GM18867 (cell line): ENCODE results near the gene THUMPD2.

Experiments
- ATAC-seq: cut with Tn5 transposase; IDR thresholded peaks from one replicate; pipeline ENCODE4 v1.9.1; 2021; ENCODE audit warnings: mild to moderate bottlenecking, moderate library complexity; ENCODE audit not compliant: unreplicated experiment

THUMPD2 gene

DNA sequence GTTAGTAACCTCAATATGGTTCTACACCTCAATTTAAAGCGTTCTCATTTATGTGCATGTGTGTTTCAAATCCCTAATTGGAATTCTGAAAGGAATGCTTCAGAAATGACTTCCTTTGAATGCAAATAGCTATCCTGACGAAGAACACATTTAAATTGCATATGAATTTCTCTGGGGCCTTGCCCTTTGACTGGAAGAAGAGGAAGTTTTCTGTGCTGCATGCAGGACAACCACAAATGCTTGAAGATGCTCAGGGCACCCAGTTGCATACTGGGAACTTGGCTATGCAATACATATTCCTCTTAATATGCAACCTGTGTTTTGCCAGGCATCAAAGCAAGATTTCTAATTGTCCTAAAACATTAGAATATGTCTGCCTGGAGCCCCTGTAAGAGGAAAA is 58.1 kb downstream of the THUMPD2 start:
- no peak for ATAC-seq

GRCh38 chr2:39719317-39719716 is 59.7 kb downstream of the THUMPD2 start:
- ATAC-seq, result no peak

GRCh38 chr2:39718483-39718882 is 60.6 kb downstream of the THUMPD2 start:
- ATAC-seq, result no peak

DNA sequence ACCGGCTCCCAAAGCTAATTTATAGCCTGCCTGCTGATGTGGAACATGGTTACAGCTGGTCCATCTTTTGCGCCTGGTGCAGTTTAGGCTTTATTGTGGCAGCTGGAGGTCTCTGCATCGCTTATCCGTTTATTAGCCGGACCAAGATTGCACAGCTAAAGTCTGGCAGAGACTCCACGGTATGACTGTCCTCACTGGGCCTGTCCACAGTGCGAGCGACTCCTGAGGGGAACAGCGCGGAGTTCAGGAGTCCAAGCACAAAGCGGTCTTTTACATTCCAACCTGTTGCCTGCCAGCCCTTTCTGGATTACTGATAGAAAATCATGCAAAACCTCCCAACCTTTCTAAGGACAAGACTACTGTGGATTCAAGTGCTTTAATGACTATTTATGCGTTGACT is 62.0 kb downstream of the THUMPD2 start:
- no peak for ATAC-seq

DNA sequence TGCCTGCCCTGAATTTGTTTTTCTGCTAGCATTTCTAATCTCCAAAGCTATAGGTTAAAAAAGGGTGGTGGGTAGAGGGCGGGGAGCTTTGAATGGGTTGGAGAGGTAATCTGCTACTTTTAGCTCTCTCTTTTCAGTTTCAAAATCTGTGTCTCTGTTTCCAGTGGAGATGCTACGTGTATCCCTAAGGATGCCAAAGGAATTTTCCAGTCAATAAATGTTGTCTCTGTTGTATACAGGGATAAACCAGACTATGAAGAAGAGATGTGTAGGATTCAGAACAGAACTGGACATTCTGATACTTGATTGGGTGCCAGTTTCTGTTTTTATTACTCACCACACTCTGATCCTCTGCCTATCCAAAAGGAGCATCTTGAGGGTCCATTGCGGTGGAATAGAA is 63.2 kb downstream of the THUMPD2 start:
- no peak for ATAC-seq

GRCh38 chr2:39715095-39715494 is 64.0 kb downstream of the THUMPD2 start:
- ATAC-seq, result no peak

DNA sequence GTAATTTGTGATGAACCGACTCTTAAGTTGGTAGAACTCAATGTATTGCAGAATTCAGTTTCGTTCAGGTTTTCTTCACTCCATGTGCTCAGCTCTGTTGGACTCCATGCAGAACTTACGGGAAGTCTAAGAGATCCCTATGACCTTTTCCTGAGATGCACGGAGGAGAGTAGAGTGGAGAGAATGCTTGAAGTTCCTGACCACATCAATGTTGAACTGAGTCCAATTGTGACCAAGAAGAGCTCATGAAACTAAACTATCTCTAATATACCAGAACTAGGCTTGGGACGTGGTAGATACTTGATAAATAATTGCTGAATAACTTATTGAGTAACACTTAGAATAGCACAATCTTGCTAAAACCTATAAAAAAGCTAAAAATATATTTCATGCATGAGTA is 66.1 kb downstream of the THUMPD2 start:
- ATAC-seq, result no peak

GRCh38 chr2:39710807-39711206 is 68.3 kb downstream of the THUMPD2 start:
- no peak for ATAC-seq

- ATAC-seq, result no peak
These were observed 71.1 kb downstream of the THUMPD2 start for GRCh38 chr2:39708003-39708402.

DNA sequence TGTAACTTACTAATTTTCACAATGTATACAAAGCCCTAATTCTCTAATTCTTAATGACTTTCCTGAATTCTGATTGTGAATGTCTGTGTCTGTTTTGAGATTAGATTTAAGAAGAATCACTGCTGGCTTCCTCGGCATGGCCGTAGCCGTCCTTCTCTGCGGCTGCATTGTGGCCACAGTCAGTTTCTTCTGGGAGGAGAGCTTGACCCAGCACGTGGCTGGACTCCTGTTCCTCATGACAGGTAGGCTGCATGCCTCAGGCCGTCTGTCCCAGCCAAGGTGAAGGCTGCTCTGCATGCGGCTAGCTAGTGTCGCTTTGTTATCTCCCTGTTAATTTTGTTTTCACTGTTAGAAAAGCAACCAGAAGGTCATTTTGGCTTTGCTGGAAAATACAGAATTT is 72.1 kb downstream of the THUMPD2 start:
- ATAC-seq, result no peak

DNA sequence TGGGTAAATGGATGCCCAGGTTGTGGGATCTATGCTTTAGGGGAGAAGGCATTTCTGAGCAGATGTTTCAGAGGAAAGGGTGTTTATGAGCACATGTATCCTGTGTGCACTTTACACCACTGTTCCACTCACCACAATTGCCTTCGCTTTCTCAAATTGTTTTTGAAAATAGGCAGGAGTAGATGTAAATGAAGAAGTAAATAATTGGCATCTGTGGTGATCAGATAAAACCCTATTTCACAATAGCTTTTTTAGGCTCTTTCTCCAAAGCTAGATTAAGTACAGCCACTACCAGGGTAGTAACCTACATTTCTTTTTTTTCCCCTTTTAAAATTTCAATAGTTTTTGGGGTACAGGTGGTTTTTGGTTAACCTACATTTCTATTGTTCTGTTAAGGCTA is 72.7 kb downstream of the THUMPD2 start:
- no peak for ATAC-seq

DNA sequence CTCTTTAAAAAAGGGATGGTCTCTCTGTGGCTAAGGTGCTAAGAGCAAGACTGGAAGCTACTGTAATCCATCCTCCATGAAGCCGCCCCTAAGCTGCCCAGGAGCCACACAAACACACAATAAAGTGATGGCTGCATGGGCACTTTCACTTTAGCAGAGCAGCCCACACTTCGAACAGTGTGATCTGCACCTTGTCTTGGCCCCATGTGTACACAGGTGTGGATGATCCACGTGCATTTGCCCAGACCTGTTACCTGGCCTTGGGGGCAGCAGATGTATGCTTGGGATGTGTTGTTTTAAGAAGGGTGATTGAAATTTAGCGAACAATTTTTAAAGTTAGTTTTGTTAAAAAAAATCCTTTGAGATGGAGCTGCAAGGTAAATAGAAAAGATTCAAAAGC is 73.4 kb downstream of the THUMPD2 start:
- ATAC-seq, result no peak

DNA sequence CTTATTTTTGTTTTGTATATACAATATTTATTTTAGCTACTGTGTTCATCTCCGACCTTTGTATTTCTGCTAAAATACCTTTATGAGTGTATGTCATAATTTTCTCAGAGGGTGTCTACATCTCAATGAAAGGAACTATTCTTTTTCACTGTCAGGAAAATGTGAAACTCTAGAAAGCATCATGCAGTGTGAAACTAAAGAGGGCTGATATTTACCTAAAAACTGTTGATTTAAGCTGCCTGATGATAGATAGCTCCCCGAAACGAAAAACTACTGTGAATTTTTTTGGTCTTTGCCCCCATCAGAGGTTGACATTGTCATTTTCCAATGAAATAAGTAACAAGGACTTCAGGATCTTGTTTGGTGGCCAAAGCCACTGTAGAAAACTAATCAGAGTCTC is 74.5 kb downstream of the THUMPD2 start:
- ATAC-seq, result no peak

DNA sequence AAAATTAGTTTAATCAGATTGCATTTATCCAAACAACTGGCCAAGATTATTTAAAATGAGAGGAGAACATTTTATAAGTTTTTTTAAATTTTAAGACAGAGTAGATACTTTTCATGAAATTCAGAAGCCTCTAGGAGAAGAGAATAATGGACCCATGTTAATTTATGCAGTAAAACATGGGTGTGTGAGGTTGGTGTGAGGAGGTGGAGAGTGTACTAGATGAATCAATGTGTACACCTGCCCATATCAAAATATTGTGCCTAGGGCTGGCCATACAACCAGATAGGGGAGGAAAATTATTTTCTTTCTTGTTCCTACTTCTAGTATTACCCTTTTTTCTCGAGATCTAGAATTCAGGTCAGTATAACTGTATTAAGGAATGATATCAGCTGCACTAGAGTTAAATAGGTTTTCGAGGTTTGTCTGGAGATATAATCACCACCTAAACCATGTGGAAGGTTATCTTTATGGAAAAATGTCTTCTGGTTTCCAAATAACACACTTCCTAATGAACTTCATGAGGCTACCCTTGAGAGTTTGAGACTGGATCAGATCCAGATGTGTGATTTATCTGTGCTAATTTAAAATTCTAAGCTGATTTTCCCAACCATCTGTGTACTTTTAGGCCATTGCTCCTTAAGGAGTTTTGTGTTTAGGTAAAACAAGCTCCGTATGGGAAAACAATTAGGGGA is 75.7 kb downstream of the THUMPD2 start:
- ATAC-seq, result no peak

DNA sequence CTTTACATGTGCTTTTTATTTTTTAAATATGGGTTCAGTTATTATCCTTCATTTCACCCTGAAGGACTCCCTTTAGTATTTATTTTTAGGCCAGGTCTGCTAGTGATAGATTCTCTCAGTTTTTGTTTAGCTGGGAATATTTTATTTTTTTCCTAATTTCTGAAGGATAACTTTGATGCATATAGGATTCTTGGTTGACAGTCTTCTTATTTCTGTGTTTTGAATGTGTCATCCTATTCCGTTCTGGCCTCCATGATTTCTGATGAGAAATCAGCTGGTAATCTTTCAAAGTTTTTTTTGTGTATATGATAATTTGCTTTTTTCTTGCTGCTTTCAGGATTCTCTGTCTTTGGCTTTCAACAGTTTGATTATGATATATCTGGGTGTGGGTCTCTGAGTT is 77.9 kb downstream of the THUMPD2 start:
- no peak for ATAC-seq

GRCh38 chr2:39697454-39697853 is 81.6 kb downstream of the THUMPD2 start:
- ATAC-seq, result no peak

DNA sequence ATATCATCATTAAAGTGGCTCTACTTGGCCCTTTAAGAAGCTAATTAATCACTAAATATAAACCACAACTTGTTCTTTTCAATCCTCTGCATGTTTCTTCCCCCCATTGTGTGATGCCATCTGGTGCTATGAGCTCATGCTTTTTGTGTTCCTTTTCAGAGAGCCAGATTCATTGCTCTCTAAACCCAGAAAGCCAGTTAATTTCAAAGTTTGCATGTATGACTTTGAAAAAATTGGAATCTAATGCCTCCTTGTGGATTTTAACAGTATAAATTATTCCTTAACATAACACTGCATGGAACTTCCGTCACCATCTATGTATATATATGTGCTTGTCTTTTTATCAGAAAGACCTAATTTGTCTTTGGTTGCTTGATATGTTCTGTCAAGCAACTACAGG is 82.2 kb downstream of the THUMPD2 start:
- ATAC-seq, result no peak

DNA sequence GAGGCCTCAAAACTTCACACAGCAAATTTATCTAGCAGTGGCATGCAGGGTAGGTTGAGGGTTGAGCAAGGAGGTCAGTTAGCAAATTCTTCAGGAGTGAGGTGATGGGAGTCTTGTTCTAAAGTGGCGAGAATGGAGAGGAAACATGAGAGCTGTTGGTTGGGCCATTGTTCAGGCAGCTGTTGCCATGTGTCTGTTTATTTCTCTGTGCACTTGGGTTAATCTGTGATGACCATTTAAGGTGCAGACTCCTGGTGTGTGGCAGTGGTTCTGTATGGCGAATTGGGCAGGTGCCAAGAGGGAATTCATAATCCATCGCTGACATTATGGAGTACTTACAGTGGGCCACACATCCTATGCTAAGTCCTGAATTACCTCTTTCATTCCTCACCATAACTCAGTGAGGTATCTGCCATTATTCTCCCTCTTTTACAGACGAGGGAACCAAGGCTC is 82.9 kb downstream of the THUMPD2 start:
- no peak for ATAC-seq

- no peak for ATAC-seq
These were observed 85.8 kb downstream of the THUMPD2 start for GRCh38 chr2:39693245-39693644.

DNA sequence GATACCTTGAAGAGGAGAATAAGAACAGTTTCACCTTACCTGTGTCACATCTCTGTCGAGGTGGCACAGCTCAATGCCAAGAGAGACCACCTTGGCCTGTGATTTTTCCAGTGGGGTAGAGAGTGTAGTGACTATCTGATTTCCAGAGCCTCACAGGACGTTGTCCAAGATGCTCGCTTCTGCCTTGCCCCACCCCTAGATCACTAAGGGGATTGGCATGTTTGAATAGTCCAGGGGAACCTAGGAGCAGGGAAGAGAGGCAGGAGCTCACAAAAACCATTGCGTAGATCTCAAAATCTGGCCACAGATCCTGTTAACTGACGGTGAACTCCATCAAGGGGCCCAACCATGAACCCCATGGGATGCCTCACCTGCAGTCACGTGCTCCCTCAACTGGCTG is 89.2 kb downstream of the THUMPD2 start:
- no peak for ATAC-seq

DNA sequence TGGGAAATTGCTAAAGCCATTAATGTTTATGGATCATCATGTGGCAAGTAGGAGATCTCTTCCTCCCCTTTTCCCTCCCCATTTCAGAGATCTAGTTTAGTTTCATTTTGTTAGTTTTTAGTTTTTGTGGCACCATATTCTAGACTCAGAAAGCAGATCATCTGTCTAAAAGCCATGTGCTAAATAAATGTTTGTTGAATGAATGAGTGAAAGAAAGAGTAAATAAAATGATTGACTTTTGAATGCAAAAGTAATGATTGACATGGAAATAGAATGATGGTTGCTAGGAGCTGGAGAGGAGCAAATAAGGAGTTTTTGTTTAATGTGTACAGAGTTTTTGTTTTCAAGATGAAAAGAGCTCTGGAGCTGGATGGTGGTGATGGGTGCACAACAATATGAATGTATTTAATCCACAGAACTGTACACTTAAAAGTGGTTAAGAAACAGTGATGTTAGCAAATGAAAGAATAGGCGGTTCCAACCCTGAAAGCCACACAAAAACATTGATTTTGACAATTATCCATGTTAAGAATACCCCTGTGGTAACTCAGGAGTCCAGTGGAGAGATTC is 89.7 kb downstream of the THUMPD2 start:
- ATAC-seq, result no peak

DNA sequence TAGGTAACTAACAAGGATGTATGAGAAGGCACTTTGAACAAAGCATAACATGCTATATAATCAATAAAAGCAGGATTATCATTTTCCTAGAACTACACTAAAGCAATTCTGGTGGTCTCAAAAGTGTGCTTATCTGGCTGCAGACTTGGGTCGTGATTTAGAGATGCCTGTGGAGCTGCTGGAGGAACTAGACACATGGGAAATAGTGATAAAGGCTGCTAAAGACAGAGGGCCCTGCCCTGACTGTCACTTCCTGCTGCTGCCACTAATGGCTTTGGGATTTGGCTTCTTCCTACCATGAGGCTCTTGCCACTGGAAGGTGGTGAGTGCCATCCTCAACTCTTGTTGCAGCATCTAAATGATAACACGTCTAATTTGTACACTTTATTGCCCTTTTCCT is 90.9 kb downstream of the THUMPD2 start:
- no peak for ATAC-seq

DNA sequence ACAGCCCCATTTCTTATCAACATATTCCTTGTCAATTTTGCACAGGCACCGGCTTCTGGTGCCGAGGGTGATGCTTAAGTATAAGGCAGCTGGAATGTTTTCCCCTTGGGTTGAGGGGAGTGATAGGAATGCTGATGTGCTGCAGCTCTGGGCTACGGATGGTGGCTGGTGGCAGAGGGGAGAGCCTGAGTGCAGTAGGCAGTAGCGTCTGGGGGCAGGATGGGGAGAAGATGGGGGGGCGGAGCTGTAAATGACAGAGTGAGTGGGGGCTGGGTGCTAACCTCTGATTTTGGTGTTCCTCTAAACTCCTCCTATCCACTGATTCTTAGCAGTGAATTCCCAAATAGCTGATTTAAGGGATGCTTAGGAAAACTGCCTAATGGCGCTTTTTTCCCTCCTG is 92.6 kb downstream of the THUMPD2 start:
- no peak for ATAC-seq
